ENCODE measurements around the gene UBA1. TPM values are rescaled to one million over a fixed set of nuclear protein-coding genes. Genes with fewer than 3 reads are reported as not detected.

Gene UBA1
- total and polyA plus RNA-seq, 2 of the 13 experiments (the other 11 are each of a cell fraction or from before 2014, with no cell fraction given) = 93.3 to 129 TPM

- TF ChIP-seq TAF15 (IDR thresholded peaks at IDR 0.05; ENCODE audit: low read depth, low read length, poor library complexity, severe bottlenecking) (no peak), TEAD3 (CRISPR knock-in tag; optimal IDR thresholded peaks at IDR 0.05; ENCODE audit: borderline replicate concordance) (no peak), SRSF9 (IDR thresholded peaks at IDR 0.05; ENCODE audit: borderline replicate concordance, insufficient read depth, low read depth, low read length, poor library complexity, severe bottlenecking) (no peak), ZNF747 (CRISPR knock-in tag; IDR thresholded peaks at IDR 0.05; ENCODE audit: borderline replicate concordance) (no peak), UBTF (CRISPR knock-in tag; IDR thresholded peaks at IDR 0.05) (no peak), ZNF362 (CRISPR knock-in tag; IDR thresholded peaks at IDR 0.05; ENCODE audit: borderline replicate concordance) (no peak), MED1 (CRISPR knock-in tag; IDR thresholded peaks at IDR 0.05) (peak; percentile 49; the same call in 1 of the 2 replicates)
- TF ChIP-seq, protein P1, sequence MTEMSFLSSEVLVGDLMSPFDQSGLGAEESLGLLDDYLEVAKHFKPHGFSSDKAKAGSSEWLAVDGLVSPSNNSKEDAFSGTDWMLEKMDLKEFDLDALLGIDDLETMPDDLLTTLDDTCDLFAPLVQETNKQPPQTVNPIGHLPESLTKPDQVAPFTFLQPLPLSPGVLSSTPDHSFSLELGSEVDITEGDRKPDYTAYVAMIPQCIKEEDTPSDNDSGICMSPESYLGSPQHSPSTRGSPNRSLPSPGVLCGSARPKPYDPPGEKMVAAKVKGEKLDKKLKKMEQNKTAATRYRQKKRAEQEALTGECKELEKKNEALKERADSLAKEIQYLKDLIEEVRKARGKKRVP (CRISPR knock-in tag; IDR thresholded peaks at IDR 0.05) = peak in 1 of 2 experiments; percentile 81; a peak in 2 of 4 replicates
- TF ChIP-seq, protein P2, sequence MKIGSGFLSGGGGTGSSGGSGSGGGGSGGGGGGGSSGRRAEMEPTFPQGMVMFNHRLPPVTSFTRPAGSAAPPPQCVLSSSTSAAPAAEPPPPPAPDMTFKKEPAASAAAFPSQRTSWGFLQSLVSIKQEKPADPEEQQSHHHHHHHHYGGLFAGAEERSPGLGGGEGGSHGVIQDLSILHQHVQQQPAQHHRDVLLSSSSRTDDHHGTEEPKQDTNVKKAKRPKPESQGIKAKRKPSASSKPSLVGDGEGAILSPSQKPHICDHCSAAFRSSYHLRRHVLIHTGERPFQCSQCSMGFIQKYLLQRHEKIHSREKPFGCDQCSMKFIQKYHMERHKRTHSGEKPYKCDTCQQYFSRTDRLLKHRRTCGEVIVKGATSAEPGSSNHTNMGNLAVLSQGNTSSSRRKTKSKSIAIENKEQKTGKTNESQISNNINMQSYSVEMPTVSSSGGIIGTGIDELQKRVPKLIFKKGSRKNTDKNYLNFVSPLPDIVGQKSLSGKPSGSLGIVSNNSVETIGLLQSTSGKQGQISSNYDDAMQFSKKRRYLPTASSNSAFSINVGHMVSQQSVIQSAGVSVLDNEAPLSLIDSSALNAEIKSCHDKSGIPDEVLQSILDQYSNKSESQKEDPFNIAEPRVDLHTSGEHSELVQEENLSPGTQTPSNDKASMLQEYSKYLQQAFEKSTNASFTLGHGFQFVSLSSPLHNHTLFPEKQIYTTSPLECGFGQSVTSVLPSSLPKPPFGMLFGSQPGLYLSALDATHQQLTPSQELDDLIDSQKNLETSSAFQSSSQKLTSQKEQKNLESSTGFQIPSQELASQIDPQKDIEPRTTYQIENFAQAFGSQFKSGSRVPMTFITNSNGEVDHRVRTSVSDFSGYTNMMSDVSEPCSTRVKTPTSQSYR (CRISPR knock-in tag; IDR thresholded peaks at IDR 0.05; ENCODE audit: borderline replicate concordance) = no peak
- TF ChIP-seq, protein P3, sequence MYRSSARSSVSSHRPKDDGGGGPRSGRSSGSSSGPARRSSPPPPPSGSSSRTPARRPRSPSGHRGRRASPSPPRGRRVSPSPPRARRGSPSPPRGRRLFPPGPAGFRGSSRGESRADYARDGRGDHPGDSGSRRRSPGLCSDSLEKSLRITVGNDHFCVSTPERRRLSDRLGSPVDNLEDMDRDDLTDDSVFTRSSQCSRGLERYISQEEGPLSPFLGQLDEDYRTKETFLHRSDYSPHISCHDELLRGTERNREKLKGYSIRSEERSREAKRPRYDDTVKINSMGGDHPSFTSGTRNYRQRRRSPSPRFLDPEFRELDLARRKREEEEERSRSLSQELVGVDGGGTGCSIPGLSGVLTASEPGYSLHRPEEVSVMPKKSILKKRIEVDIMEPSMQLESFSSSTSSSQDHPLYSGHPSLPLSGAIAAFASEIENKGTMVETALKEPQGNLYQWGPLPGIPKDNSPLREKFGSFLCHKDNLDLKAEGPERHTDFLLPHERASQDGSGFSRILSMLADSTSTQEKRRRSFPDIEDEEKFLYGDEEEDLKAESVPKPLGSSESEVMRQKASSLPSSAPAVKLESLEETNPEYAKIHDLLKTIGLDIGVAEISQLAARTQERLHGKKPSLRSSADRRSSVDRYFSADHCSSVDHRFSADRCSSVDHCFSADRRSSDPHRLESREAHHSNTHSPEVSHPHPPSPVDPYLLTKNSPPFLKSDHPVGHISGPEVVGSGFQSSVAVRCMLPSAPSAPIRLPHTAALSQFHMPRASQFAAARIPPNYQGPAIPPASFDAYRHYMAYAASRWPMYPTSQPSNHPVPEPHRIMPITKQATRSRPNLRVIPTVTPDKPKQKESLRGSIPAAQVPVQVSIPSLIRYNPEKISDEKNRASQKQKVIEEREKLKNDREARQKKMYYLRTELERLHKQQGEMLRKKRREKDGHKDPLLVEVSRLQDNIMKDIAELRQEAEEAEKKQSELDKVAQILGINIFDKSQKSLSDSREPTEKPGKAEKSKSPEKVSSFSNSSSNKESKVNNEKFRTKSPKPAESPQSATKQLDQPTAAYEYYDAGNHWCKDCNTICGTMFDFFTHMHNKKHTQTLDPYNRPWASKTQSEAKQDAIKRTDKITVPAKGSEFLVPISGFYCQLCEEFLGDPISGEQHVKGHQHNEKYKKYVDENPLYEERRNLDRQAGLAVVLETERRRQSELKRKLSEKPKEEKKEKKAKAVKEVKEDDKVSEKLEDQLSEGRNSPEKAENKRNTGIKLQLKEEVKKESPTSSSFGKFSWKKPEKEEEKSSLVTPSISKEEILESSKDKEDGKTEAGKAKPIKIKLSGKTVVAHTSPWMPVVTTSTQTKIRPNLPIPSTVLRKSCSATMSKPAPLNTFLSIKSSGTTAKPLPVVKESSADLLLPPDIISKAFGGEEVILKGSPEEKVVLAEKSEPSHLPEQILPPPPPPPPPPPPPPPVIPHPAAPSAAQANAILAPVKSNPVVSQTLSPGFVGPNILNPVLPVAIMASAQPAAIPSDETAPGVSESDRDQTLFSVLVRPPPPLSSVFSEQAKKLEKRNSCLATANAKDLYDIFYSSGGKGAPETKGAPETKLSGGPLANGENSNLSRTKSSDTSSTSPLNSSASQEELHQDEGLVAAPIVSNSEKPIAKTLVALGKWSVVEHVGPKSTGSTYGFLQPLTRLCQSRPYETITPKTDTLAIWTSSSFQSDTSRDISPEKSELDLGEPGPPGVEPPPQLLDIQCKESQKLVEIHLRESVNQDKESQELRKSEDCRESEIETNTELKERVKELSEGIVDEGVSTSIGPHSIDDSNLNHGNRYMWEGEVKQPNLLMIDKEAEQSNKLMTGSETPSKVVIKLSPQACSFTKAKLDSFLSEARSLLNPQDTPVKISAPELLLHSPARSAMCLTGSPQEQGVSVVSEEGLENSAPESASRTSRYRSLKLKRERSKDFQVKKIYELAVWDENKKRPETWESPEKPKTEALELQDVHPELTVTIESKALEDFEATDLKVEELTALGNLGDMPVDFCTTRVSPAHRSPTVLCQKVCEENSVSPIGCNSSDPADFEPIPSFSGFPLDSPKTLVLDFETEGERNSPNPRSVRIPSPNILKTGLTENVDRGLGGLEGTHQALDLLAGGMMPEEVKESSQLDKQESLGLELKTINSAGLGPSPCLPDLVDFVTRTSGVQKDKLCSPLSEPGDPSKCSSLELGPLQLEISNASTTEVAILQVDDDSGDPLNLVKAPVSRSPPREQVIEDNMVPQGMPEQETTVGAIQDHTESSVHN (CRISPR knock-in tag; IDR thresholded peaks at IDR 0.05) = no peak
- TF ChIP-seq, protein P4, sequence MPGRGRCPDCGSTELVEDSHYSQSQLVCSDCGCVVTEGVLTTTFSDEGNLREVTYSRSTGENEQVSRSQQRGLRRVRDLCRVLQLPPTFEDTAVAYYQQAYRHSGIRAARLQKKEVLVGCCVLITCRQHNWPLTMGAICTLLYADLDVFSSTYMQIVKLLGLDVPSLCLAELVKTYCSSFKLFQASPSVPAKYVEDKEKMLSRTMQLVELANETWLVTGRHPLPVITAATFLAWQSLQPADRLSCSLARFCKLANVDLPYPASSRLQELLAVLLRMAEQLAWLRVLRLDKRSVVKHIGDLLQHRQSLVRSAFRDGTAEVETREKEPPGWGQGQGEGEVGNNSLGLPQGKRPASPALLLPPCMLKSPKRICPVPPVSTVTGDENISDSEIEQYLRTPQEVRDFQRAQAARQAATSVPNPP (CRISPR knock-in tag; IDR thresholded peaks at IDR 0.05) = no peak
Measured at GRCh38 chrX:47235691-47236103, 42.1 kb downstream of the UBA1 start (continued).
